ENCODE data around the gene MRPS18A.

- no peak for TF ChIP-seq CTCF (IDR thresholded peaks at IDR 0.05)
- no peak for TF ChIP-seq EZH2phosphoT487 (IDR thresholded peaks at IDR 0.05)
These were observed 11.2 kb upstream of the MRPS18A start for GRCh38 chr6:43698584-43699349.
